GM12892 (cell line): Measurements from ENCODE around the gene NR3C1.

Experiments used
- POLR2AphosphoS5 ChIP-seq: IDR thresholded peaks from 2 replicates; pipeline ENCODE4 v1.6.1; 2011; ENCODE audit warnings: low read depth, low read length, control low read depth
- TAF1 ChIP-seq: IDR thresholded peaks from 2 replicates; pipeline ENCODE4 v1.6.1; 2011; ENCODE audit warnings: low read depth, mild to moderate bottlenecking, control low read depth, low read length, borderline replicate concordance

DNA sequence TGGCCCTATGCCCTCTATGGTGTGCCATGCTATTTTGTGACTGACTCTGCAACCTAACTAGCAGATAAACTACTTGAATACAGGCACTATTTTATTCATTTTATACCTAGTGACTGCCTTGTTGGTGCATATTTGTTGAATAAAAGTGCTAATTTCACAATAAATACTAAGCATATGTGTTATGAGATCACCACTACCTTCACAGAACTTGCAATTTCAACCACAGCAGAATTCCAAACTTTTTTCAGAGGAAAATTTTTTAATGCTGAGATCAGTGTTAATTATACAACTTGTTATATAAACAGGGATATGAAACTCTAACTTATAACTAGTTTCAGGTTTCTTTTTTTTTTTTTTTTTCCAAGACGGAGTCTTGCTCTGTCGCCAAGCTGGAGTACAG, 94.8 kb downstream of the NR3C1 start:
- TF ChIP-seq TAF1 (no peak), POLR2AphosphoS5 (no peak)
